ENCODE results near the gene FSTL4. TPM values are rescaled to one million over a fixed set of nuclear protein-coding genes. Genes with fewer than 3 reads are reported as not detected.

FSTL4 gene
- total RNA-seq, 6 donors from 2014 or later = 0.49 to 4.6 (median 1.1) TPM

DNA sequence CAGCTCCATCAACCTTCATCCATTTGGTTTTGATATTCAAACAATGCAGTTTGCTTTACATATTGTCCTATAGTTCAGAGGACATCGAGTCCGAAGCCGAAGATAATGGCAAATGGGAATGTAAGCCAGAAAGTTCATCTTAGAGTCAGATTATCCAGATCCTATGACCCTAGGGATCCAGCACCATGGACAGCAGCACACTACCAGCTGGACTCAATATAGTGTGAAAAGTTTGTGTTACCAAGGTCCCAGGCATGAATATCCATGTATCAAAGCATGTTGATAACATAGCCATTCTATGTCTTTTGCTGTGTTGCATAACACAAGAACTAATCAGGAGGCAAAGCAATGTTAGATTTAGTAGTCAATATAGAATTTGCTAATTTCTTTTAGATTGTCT, 46.3 kb downstream of the FSTL4 start:
- no peaks in the 10 kb centered on the region for H3K27me3 ChIP-seq
- DNase-seq = no peak
- peaks cover 0 to 7% (median 0%) of the 10 kb centered on the region in 4 donors for H3K4me1 ChIP-seq
- no peaks in the 10 kb centered on the region for H3K9me3 ChIP-seq
- no peaks in the 10 kb centered on the region for H3K36me3 ChIP-seq
- TF ChIP-seq EP300 (IDR thresholded peaks at IDR 0.05) (no peak), CTCF (IDR thresholded peaks at IDR 0.05) (no peak), POLR2AphosphoS5 (IDR thresholded peaks at IDR 0.05) (no peak), POLR2A (IDR thresholded peaks at IDR 0.05) (no peak)
- H3K4me3 ChIP-seq = no peak overlapping the region
- WGBS, 2 donors = 64 to 79% methylated on average over 3 of the region's 3 CpGs
- no peak overlapping the region for H3K27ac ChIP-seq
- ATAC-seq (ENCODE audit: low FRiP score in 2 of 2) = no peak

- H3K4me3 ChIP-seq = no peak overlapping the region
- ATAC-seq (ENCODE audit: low FRiP score in 2 of 2) = no peak
- no peaks in the 10 kb centered on the region for H3K36me3 ChIP-seq
- no peak for TF ChIP-seq CTCF (IDR thresholded peaks at IDR 0.05)
- TF ChIP-seq POLR2AphosphoS5 (IDR thresholded peaks at IDR 0.05) = no peak
- no peak for TF ChIP-seq EP300 (IDR thresholded peaks at IDR 0.05)
- TF ChIP-seq POLR2A (IDR thresholded peaks at IDR 0.05) = no peak
- H3K27ac ChIP-seq = no peak overlapping the region
- no peaks in the 10 kb centered on the region for H3K27me3 ChIP-seq
- no peak for DNase-seq
- peaks cover 0 to 7% (median 0%) of the 10 kb centered on the region in 4 donors for H3K4me1 ChIP-seq
- H3K9me3 ChIP-seq = no peaks in the 10 kb centered on the region
- WGBS, 2 donors = 77 to 78% methylated on average over 4 of the region's 4 CpGs
Observed at GRCh38 chr5:133564921-133565565, 47.3 kb downstream of the FSTL4 start.

- TF ChIP-seq CTCF (IDR thresholded peaks at IDR 0.05) (no peak), EP300 (IDR thresholded peaks at IDR 0.05) (no peak)
- Histone ChIP-seq H3K27me3 (no peaks in the 10 kb centered on the region), H3K27ac (no peak overlapping the region), H3K4me3 (no peak overlapping the region), H3K36me3 (no peaks in the 10 kb centered on the region), H3K9me3 (no peaks in the 10 kb centered on the region), H3K4me1 (no peaks in the 10 kb centered on the region)
- WGBS, 2 donors = 64 to 67% methylated on average over 8 to 10 of the region's 10 CpGs
- no peak for DNase-seq
- ATAC-seq (ENCODE audit: low FRiP score in 2 of 2) = no peak
Observed at GRCh38 chr5:133562554-133562953, 49.8 kb downstream of the FSTL4 start.

- TF ChIP-seq POLR2A (IDR thresholded peaks at IDR 0.05) (no peak), POLR2AphosphoS5 (IDR thresholded peaks at IDR 0.05) (no peak), CTCF (IDR thresholded peaks at IDR 0.05) (no peak), EP300 (IDR thresholded peaks at IDR 0.05) (no peak)
- no peaks in the 10 kb centered on the region for H3K27me3 ChIP-seq
- no peak overlapping the region for H3K4me3 ChIP-seq
- no peak for ATAC-seq (ENCODE audit: low FRiP score in 2 of 2)
- no peaks in the 10 kb centered on the region for H3K4me1 ChIP-seq
- no peaks in the 10 kb centered on the region for H3K9me3 ChIP-seq
- H3K36me3 ChIP-seq = no peaks in the 10 kb centered on the region
- H3K27ac ChIP-seq = no peak overlapping the region
- WGBS, 2 donors = 67 to 69% methylated on average over 2 to 5 of the region's 5 CpGs
- no peak for DNase-seq
Observed at GRCh38 chr5:133559960-133560359, 52.4 kb downstream of the FSTL4 start.

DNA sequence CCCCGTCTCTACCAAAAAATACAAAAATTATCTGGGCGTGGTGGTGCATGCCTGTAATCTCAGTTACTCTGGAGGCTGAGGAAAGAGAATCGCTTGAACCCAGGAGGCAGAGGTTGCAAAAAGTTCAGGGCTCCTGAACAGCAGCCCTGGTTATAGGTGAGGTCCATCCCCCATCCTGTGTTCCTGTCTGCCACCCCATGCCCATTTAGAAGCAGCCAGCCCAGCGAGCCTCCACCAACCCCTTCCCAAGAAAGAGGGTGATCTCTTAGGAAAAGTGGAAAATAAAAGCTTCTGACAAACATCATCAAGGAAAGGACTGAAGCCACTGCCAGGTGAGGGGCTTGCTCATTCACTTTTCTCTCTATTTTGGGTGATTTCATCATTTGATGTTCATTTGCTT, 55.8 kb downstream of the FSTL4 start:
- Histone ChIP-seq H3K4me1 (no peaks in the 10 kb centered on the region), H3K4me3 (no peak overlapping the region), H3K27me3 (no peaks in the 10 kb centered on the region), H3K9me3 (no peaks in the 10 kb centered on the region), H3K27ac (no peak overlapping the region), H3K36me3 (no peaks in the 10 kb centered on the region)
- DNase-seq (no peak), ATAC-seq (ENCODE audit: low FRiP score in 2 of 2) (no peak)
- 65 to 80% methylated on average over 4 of the region's 4 CpGs for WGBS, 2 donors
- TF ChIP-seq EP300 (IDR thresholded peaks at IDR 0.05) = no peak
- no peak for TF ChIP-seq POLR2AphosphoS5 (IDR thresholded peaks at IDR 0.05)
- no peak for TF ChIP-seq CTCF (IDR thresholded peaks at IDR 0.05)
- no peak for TF ChIP-seq POLR2A (IDR thresholded peaks at IDR 0.05)

Measured in upper lobe of left lung (tissue), 6 donors.